Neural progenitor cell (in vitro differentiated cells): ENCODE measurements around the gene CAPN12. TPM values are rescaled to one million over a fixed set of nuclear protein-coding genes. Genes with fewer than 3 reads are reported as not detected.

Source experiments
- DNase-seq: peaks from one replicate; pipeline ENCODE4 v3.0.0-alpha.2; 2016; ENCODE audit warnings: low spot score
- H2AFZ ChIP-seq: fragments of 200-600 bp; sonication (generic); replicated peaks from 2 replicates; pipeline ENCODE4 v1.6.1; 2016; ENCODE audit warnings: antibody characterized with exemption
- H3F3A ChIP-seq: fragments of 200-600 bp; sonication (generic); 2 replicates; pipeline ENCODE4 v1.6.1; 2016; ENCODE audit warnings: antibody characterized with exemption, low read depth
- H3K27ac ChIP-seq: fragments of 200-600 bp; sonication (generic); 2 replicates; pipeline ENCODE4 v1.5.1; 2016; ENCODE audit warnings: mild to moderate bottlenecking
- H3K27me3 ChIP-seq: fragments of 200-600 bp; sonication (generic); 2 replicates; pipeline ENCODE4 v1.6.1; 2016; ENCODE audit warnings: mild to moderate bottlenecking, moderate library complexity
- H3K36me3 ChIP-seq: fragments of 200-600 bp; sonication (generic); 2 replicates; pipeline ENCODE4 v1.5.1; 2016
- H3K4me1 ChIP-seq: fragments of 200-600 bp; sonication (generic); 2 replicates; pipeline ENCODE4 v1.6.1; 2016; ENCODE audit warnings: mixed run types
- H3K4me2 ChIP-seq: fragments of 200-600 bp; sonication (generic); 2 replicates; pipeline ENCODE4 v1.6.1; 2016
- H3K4me3 ChIP-seq: fragments of 200-600 bp; sonication (generic); 2 replicates; pipeline ENCODE4 v1.5.1; 2016
- H3K79me2 ChIP-seq: fragments of 200-600 bp; sonication (generic); 2 replicates; pipeline ENCODE4 v1.6.1; 2016; ENCODE audit warnings: low read depth
- H3K9ac ChIP-seq: fragments of 200-600 bp; sonication (generic); 2 replicates; pipeline ENCODE4 v1.6.1; 2016
- H3K9me3 ChIP-seq: fragments of 200-600 bp; sonication (generic); 2 replicates; pipeline ENCODE4 v1.5.1; 2016; ENCODE audit warnings: low read depth
- H4K20me1 ChIP-seq: fragments of 200-600 bp; sonication (generic); 2 replicates; pipeline ENCODE4 v1.6.1; 2016; ENCODE audit warnings: low read depth
- H3K27ac Mint-ChIP-seq: 3 replicates; pipeline ENCODE4 v1.8.0; 2021; ENCODE audit warnings: mixed read lengths
- H3K27me3 Mint-ChIP-seq: 2 replicates; pipeline ENCODE4 v1.8.0; 2022; ENCODE audit warnings: low read depth, mild to moderate bottlenecking, inconsistent platforms, moderate library complexity, mixed read lengths; ENCODE audit not compliant: insufficient read depth
- H3K36me3 Mint-ChIP-seq: 3 replicates; pipeline ENCODE4 v1.8.0; 2021; ENCODE audit warnings: mixed read lengths
- H3K4me1 Mint-ChIP-seq: 3 replicates; pipeline ENCODE4 v1.8.0; 2021; ENCODE audit warnings: mixed read lengths
- H3K4me3 Mint-ChIP-seq: 3 replicates; pipeline ENCODE4 v1.8.0; 2021; ENCODE audit warnings: mild to moderate bottlenecking, moderate library complexity, mixed read lengths
- H3K9me3 Mint-ChIP-seq: 3 replicates; pipeline ENCODE4 v1.8.0; 2020; ENCODE audit warnings: mixed read lengths
- CTCF ChIP-seq: fragments of 200-600 bp; sonication (generic); IDR thresholded peaks from 2 replicates; pipeline ENCODE4 v1.5.1; 2017; ENCODE audit warnings: antibody characterized with exemption, mild to moderate bottlenecking
- EZH2 ChIP-seq: fragments of 200-600 bp; sonication (generic); IDR thresholded peaks from 2 replicates; pipeline ENCODE4 v1.6.1; 2017; ENCODE audit warnings: antibody characterized with exemption, mild to moderate bottlenecking, moderate library complexity
- EZH2phosphoT487 ChIP-seq: fragments of 200-600 bp; sonication (generic); IDR thresholded peaks from 2 replicates; pipeline ENCODE4 v1.6.1; 2017; ENCODE audit warnings: antibody characterized with exemption
- total RNA-seq: library from RNA; depleted of rRNA; stranded (reverse); fragments of >200 nt; gene quantifications from 2 replicates; pipeline ENCODE4 v1.2.3, GENCODE V29; 2015; ENCODE audit warnings: low replicate concordance

CAPN12 gene
- total RNA-seq, 1 donor from 2014 or later, result 1.0 TPM

- peaks cover 8% of the 10 kb centered on the region for H3K36me3 Mint-ChIP-seq
- Histone ChIP-seq H3K36me3 (no peaks in the 10 kb centered on the region), H3K9ac (no peak overlapping the region), H3K27ac (no peak overlapping the region), H3K27me3 (no peaks in the 10 kb centered on the region), H3K9me3 (no peaks in the 10 kb centered on the region), H3K4me1 (no peaks in the 10 kb centered on the region), H3F3A (no peaks in the 10 kb centered on the region), H3K4me3 (no peak overlapping the region), H4K20me1 (peaks cover 6% of the 10 kb centered on the region), H3K79me2 (no peaks in the 10 kb centered on the region), H2AFZ (no peak overlapping the region), H3K4me2 (no peak overlapping the region)
- no peak for DNase-seq
- no peak for TF ChIP-seq EZH2
- no peak for TF ChIP-seq CTCF
- no peak for TF ChIP-seq EZH2phosphoT487
- H3K4me3 Mint-ChIP-seq, result no peak overlapping the region
- no peak overlapping the region for H3K27ac Mint-ChIP-seq
- no peaks in the 10 kb centered on the region for H3K4me1 Mint-ChIP-seq
- no peaks in the 10 kb centered on the region for H3K9me3 Mint-ChIP-seq
- H3K27me3 Mint-ChIP-seq, result peaks cover 3% of the 10 kb centered on the region
Observed at GRCh38 chr19:38713227-38713649, 31.0 kb downstream of the CAPN12 start.

- H3K4me1 ChIP-seq, result no peaks in the 10 kb centered on the region
- no peak overlapping the region for H3K4me3 Mint-ChIP-seq
- no peak overlapping the region for H3K4me2 ChIP-seq
- peaks cover 3% of the 10 kb centered on the region for H3K27me3 Mint-ChIP-seq
- H3F3A ChIP-seq, result no peaks in the 10 kb centered on the region
- peaks cover 10% of the 10 kb centered on the region for H3K36me3 Mint-ChIP-seq
- H3K9me3 Mint-ChIP-seq, result no peaks in the 10 kb centered on the region
- H4K20me1 ChIP-seq, result peaks cover 6% of the 10 kb centered on the region
- H3K4me1 Mint-ChIP-seq, result no peaks in the 10 kb centered on the region
- no peak for DNase-seq
- no peak for TF ChIP-seq EZH2
- no peak for TF ChIP-seq EZH2phosphoT487
- TF ChIP-seq CTCF, result no peak
- no peak overlapping the region for H3K27ac ChIP-seq
- no peak overlapping the region for H3K9ac ChIP-seq
- H3K79me2 ChIP-seq, result no peaks in the 10 kb centered on the region
- H2AFZ ChIP-seq, result no peak overlapping the region
- no peaks in the 10 kb centered on the region for H3K27me3 ChIP-seq
- no peaks in the 10 kb centered on the region for H3K36me3 ChIP-seq
- no peak overlapping the region for H3K27ac Mint-ChIP-seq
- no peaks in the 10 kb centered on the region for H3K9me3 ChIP-seq
- no peak overlapping the region for H3K4me3 ChIP-seq
Observed at GRCh38 chr19:38712161-38712748, 32.0 kb downstream of the CAPN12 start.

- H4K20me1 ChIP-seq, result peaks cover 6% of the 10 kb centered on the region
- no peaks in the 10 kb centered on the region for H3K27me3 ChIP-seq
- H3K9ac ChIP-seq, result no peak overlapping the region
- H3K4me3 ChIP-seq, result no peak overlapping the region
- no peaks in the 10 kb centered on the region for H3F3A ChIP-seq
- H3K9me3 ChIP-seq, result no peaks in the 10 kb centered on the region
- H3K4me3 Mint-ChIP-seq, result no peak overlapping the region
- no peaks in the 10 kb centered on the region for H3K36me3 ChIP-seq
- no peak overlapping the region for H3K27ac Mint-ChIP-seq
- no peak for DNase-seq
- peaks cover 3% of the 10 kb centered on the region for H3K27me3 Mint-ChIP-seq
- no peaks in the 10 kb centered on the region for H3K9me3 Mint-ChIP-seq
- H2AFZ ChIP-seq, result no peak overlapping the region
- no peaks in the 10 kb centered on the region for H3K4me1 Mint-ChIP-seq
- no peaks in the 10 kb centered on the region for H3K79me2 ChIP-seq
- H3K4me2 ChIP-seq, result no peak overlapping the region
- no peak overlapping the region for H3K27ac ChIP-seq
- no peaks in the 10 kb centered on the region for H3K4me1 ChIP-seq
- TF ChIP-seq EZH2, result no peak
- TF ChIP-seq EZH2phosphoT487, result no peak
- no peak for TF ChIP-seq CTCF
- peaks cover 13% of the 10 kb centered on the region for H3K36me3 Mint-ChIP-seq
Observed at GRCh38 chr19:38711726-38712153, 32.5 kb downstream of the CAPN12 start.
